ENCODE measurements around the gene SLC22A17.

Gene SLC22A17

GRCh38 chr14:23360496-23360895 is 7.8 kb upstream of the SLC22A17 start:
- DNase-seq: no peak

GRCh38 chr14:23359722-23360447 is 7.2 kb upstream of the SLC22A17 start:
- no peak for DNase-seq

- DNase-seq: no peak
These were observed 6.5 kb upstream of the SLC22A17 start for GRCh38 chr14:23359167-23359626.

- DNase-seq: no peak
These were observed 6.0 kb upstream of the SLC22A17 start for GRCh38 chr14:23358553-23359166.

- DNase-seq: no peak
These were observed 5.4 kb upstream of the SLC22A17 start for GRCh38 chr14:23358042-23358441.

GRCh38 chr14:23357261-23357660 is 4.6 kb upstream of the SLC22A17 start:
- DNase-seq: no peak

- DNase-seq: no peak
These were observed 4.0 kb upstream of the SLC22A17 start for GRCh38 chr14:23356662-23357061.

- no peak for DNase-seq
These were observed 3.3 kb upstream of the SLC22A17 start for GRCh38 chr14:23355871-23356435.

- no peak for DNase-seq
These were observed 2.3 kb upstream of the SLC22A17 start for GRCh38 chr14:23354990-23355389.

- no peak for DNase-seq
These were observed 720 bp upstream of the SLC22A17 start for GRCh38 chr14:23353433-23353780.

GRCh38 chr14:23351681-23352505 is 794 bp downstream of the SLC22A17 start:
- DNase-seq: no peak

- DNase-seq: no peak
These were observed 3.4 kb downstream of the SLC22A17 start for GRCh38 chr14:23349156-23349845.

- DNase-seq: no peak
These were observed 4.4 kb downstream of the SLC22A17 start for GRCh38 chr14:23348297-23348655.

- no peak for DNase-seq
These were observed 5.0 kb downstream of the SLC22A17 start for GRCh38 chr14:23347406-23348296.

GRCh38 chr14:23346693-23347405 is 5.8 kb downstream of the SLC22A17 start:
- DNase-seq: no peak

GRCh38 chr14:23345987-23346692 is 6.5 kb downstream of the SLC22A17 start:
- no peak for DNase-seq

- no peak for DNase-seq
These were observed 8.2 kb downstream of the SLC22A17 start for GRCh38 chr14:23344481-23344880.

- DNase-seq: no peak
These were observed 13.0 kb downstream of the SLC22A17 start for GRCh38 chr14:23339506-23340268.

- DNase-seq: no peak
These were observed 17.1 kb downstream of the SLC22A17 start for GRCh38 chr14:23335623-23336022.
